Karpas-422 (cell line): ENCODE results near the gene ATF2. TPM values are rescaled to one million over a fixed set of nuclear protein-coding genes. Genes with fewer than 3 reads are reported as not detected.

Source experiments
- DNase-seq: peaks from one replicate; pipeline ENCODE4 v3.0.0-alpha.2; 2015
- H2AFZ ChIP-seq: fragments of 200-600 bp; sonication (generic); 2 replicates; pipeline ENCODE4 v1.6.1; 2014; ENCODE audit warnings: antibody characterized with exemption, low read length, mixed read lengths
- H3K27ac ChIP-seq: fragments of 200-600 bp; sonication (generic); 2 replicates; pipeline ENCODE4 v1.5.1; 2014; ENCODE audit warnings: mild to moderate bottlenecking, low read length, moderate library complexity
- H3K27me3 ChIP-seq: fragments of 200-600 bp; sonication (generic); 2 replicates; pipeline ENCODE4 v1.6.1; 2014; ENCODE audit warnings: low read length, mixed read lengths
- H3K36me3 ChIP-seq: fragments of 200-600 bp; sonication (generic); 2 replicates; pipeline ENCODE4 v1.6.1; 2014; ENCODE audit warnings: low read length, mixed read lengths; ENCODE audit not compliant: insufficient read depth
- H3K4me1 ChIP-seq: fragments of 200-600 bp; sonication (generic); 2 replicates; pipeline ENCODE4 v1.6.1; 2014; ENCODE audit warnings: mild to moderate bottlenecking, low read length, mixed read lengths
- H3K4me2 ChIP-seq: fragments of 200-600 bp; sonication (generic); 2 replicates; pipeline ENCODE4 v1.6.1; 2014; ENCODE audit warnings: low read length, low read depth, mild to moderate bottlenecking; ENCODE audit not compliant: poor library complexity, severe bottlenecking
- H3K4me3 ChIP-seq: fragments of 200-600 bp; sonication (generic); 2 replicates; pipeline ENCODE4 v1.5.1; 2014; ENCODE audit warnings: mild to moderate bottlenecking, antibody characterized with exemption, low read length, mixed read lengths
- H3K79me2 ChIP-seq: fragments of 200-600 bp; sonication (generic); 2 replicates; pipeline ENCODE4 v1.6.1; 2014; ENCODE audit warnings: mild to moderate bottlenecking, low read length, mixed read lengths
- H3K9ac ChIP-seq: fragments of 200-600 bp; sonication (generic); 2 replicates; pipeline ENCODE4 v1.6.0; 2014; ENCODE audit warnings: low read length
- H3K9me2 ChIP-seq: fragments of 200-600 bp; sonication (generic), shearing (Covaris generic); replicated peaks from 2 replicates; pipeline ENCODE4 v1.6.0; 2014; ENCODE audit warnings: mild to moderate bottlenecking, low read length, moderate library complexity; ENCODE audit not compliant: insufficient read depth
- H3K9me3 ChIP-seq: fragments of 300-700, 200-600 bp; sonication (generic); 2 replicates; pipeline ENCODE4 v1.6.1; 2014; ENCODE audit warnings: low read length, mixed read lengths
- H4K20me1 ChIP-seq: fragments of 200-600 bp; sonication (generic); 2 replicates; pipeline ENCODE4 v1.6.1; 2014; ENCODE audit warnings: mild to moderate bottlenecking, antibody characterized with exemption, low read length, low read depth; ENCODE audit not compliant: insufficient read depth
- total RNA-seq: library from RNA; depleted of rRNA; stranded (reverse); fragments of >200 nt; shearing (Covaris generic); gene quantifications from 2 replicates; pipeline ENCODE4 v1.2.3, GENCODE V29; 2014; ENCODE audit warnings: low replicate concordance

The ATF2 gene
- total RNA-seq, 1 experiment from 2014 or later = 83.4 TPM

- peaks cover 22% of the 10 kb centered on the region; the same call in 1 of the 2 replicates for H3K36me3 ChIP-seq
- H3K27me3 ChIP-seq = no peaks in the 10 kb centered on the region
- H3K79me2 ChIP-seq = peaks cover 100% of the 10 kb centered on the region
- no peak overlapping the region for H3K9ac ChIP-seq
- no peak overlapping the region for H3K4me2 ChIP-seq
- H3K9me2 ChIP-seq = no peaks in the 10 kb centered on the region
- H4K20me1 ChIP-seq = no peaks in the 10 kb centered on the region; the same call in 1 of the 2 replicates
- no peak for DNase-seq
- no peak overlapping the region for H3K27ac ChIP-seq
- no peaks in the 10 kb centered on the region for H3K9me3 ChIP-seq
- H3K4me1 ChIP-seq = no peaks in the 10 kb centered on the region
- no peak overlapping the region for H2AFZ ChIP-seq
- H3K4me3 ChIP-seq = no peak overlapping the region
These were observed 13.3 kb downstream of the ATF2 start for GRCh38 chr2:175154661-175155082.

DNA sequence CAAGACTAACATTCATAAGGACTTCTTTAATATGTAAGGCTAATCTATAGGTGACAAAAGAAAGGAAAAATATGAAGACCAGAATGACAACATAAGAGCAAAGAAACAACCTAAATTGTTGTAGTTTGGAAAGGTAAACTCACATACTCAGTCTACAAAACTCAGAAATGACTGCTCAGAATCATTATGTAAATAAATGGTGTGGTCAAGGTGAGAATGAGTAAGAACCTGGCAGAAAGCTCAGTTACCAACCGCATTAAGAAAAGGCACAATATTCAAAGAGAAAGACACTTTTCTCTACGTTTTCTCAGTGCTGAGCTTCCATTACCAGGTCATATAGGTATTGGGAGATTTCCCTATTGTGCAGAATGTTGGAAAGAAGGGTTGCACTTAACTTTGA lies 15.8 kb downstream of the ATF2 start:
- Histone ChIP-seq H3K27me3 (no peaks in the 10 kb centered on the region), H3K36me3 (peaks cover 28% of the 10 kb centered on the region), H3K9me3 (no peaks in the 10 kb centered on the region), H3K9ac (no peak overlapping the region), H3K9me2 (no peaks in the 10 kb centered on the region), H3K79me2 (peaks cover 100% of the 10 kb centered on the region), H4K20me1 (no peaks in the 10 kb centered on the region; the same call in 1 of the 2 replicates), H3K4me2 (no peak overlapping the region), H2AFZ (no peak overlapping the region), H3K4me1 (no peaks in the 10 kb centered on the region), H3K27ac (no peak overlapping the region), H3K4me3 (no peak overlapping the region)
- DNase-seq = no peak

DNA sequence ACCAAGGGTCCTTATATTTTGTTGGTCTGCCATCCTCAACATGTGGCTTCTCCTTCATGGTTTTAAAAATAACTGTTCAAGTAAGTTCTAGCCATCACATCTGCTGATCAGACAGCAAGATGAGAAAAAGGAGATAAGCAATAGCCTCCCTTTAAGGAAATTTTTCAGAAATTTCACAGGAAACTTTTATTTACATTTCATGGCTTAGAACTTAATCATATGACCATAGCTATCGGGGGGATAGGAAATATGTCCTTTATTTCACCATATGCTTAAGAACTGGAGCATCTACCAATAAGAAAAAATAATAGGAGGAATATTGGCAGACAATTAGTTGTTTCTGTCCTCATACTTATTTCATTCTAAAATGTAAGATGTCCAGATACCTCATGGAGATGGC lies 16.2 kb downstream of the ATF2 start:
- H3K4me3 ChIP-seq = no peak overlapping the region
- no peaks in the 10 kb centered on the region for H3K4me1 ChIP-seq
- no peak overlapping the region for H2AFZ ChIP-seq
- DNase-seq = no peak
- no peak overlapping the region for H3K4me2 ChIP-seq
- no peaks in the 10 kb centered on the region for H3K9me2 ChIP-seq
- H3K9me3 ChIP-seq = no peaks in the 10 kb centered on the region
- no peaks in the 10 kb centered on the region for H3K27me3 ChIP-seq
- no peaks in the 10 kb centered on the region; the same call in 1 of the 2 replicates for H4K20me1 ChIP-seq
- peaks cover 100% of the 10 kb centered on the region for H3K79me2 ChIP-seq
- H3K9ac ChIP-seq = no peak overlapping the region
- H3K27ac ChIP-seq = no peak overlapping the region
- H3K36me3 ChIP-seq = peaks cover 30% of the 10 kb centered on the region

DNA sequence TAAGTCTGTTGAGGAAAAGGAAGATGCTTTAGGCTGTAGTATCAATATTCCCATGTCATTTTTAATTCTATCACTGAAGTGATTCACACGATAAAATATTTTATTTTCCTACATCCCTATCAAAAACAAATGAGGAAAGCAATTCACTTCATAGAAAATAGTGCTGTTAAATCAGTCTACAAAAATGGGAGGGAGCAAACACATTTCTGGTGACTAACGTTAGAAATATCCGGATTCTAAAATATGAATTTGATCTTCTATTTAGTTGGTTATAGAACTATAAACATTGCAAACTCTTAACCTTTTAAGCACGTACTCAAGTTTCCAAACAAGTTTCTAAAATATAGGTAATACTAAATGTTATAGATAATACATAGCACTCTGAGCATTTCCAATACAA lies 20.8 kb downstream of the ATF2 start:
- no peaks in the 10 kb centered on the region for H3K4me1 ChIP-seq

DNA sequence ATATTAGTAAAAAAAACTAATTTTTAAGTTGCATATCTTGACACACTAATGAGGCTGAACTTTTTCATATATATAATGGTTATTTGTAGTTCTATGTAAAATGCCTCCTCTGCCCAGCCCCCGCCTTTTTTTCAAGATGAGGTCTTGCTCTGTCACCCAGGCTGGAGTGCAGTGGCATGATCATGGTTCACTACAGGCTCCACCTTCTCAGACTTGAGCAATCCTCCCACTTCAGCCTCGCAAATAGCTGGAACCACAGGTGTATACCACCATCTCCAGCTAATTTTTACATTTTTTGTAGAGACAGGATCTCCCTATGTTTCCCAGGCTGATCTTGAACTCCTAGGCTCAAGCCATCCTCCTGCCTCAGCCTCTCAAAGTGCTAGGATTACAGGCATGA lies 24.3 kb downstream of the ATF2 start:
- H3K27ac ChIP-seq = no peak overlapping the region
- no peaks in the 10 kb centered on the region for H3K27me3 ChIP-seq
- H3K9me3 ChIP-seq = no peaks in the 10 kb centered on the region
- H3K36me3 ChIP-seq = peaks cover 33% of the 10 kb centered on the region
- H3K9me2 ChIP-seq = no peaks in the 10 kb centered on the region
- H3K9ac ChIP-seq = no peak overlapping the region
- no peak for DNase-seq
- H2AFZ ChIP-seq = no peak overlapping the region
- H3K4me2 ChIP-seq = no peak overlapping the region
- H3K4me1 ChIP-seq = peaks cover 6% of the 10 kb centered on the region
- no peaks in the 10 kb centered on the region for H4K20me1 ChIP-seq
- no peak overlapping the region for H3K4me3 ChIP-seq
- H3K79me2 ChIP-seq = peaks cover 99% of the 10 kb centered on the region

More for the DNA sequence above, 20.8 kb downstream of the ATF2 start:
- H4K20me1 ChIP-seq = no peaks in the 10 kb centered on the region
- H3K79me2 ChIP-seq = peaks cover 100% of the 10 kb centered on the region
- H3K4me2 ChIP-seq = no peak overlapping the region
- H3K27me3 ChIP-seq = no peaks in the 10 kb centered on the region
- no peak overlapping the region for H2AFZ ChIP-seq
- DNase-seq = no peak
- no peaks in the 10 kb centered on the region for H3K9me2 ChIP-seq
- H3K27ac ChIP-seq = no peak overlapping the region
- H3K36me3 ChIP-seq = peaks cover 51% of the 10 kb centered on the region
- no peaks in the 10 kb centered on the region for H3K9me3 ChIP-seq
- H3K9ac ChIP-seq = no peak overlapping the region
- no peak overlapping the region for H3K4me3 ChIP-seq

- H3K36me3 ChIP-seq = peaks cover 38% of the 10 kb centered on the region
These were observed 24.8 kb downstream of the ATF2 start for GRCh38 chr2:175143191-175143590.

DNA sequence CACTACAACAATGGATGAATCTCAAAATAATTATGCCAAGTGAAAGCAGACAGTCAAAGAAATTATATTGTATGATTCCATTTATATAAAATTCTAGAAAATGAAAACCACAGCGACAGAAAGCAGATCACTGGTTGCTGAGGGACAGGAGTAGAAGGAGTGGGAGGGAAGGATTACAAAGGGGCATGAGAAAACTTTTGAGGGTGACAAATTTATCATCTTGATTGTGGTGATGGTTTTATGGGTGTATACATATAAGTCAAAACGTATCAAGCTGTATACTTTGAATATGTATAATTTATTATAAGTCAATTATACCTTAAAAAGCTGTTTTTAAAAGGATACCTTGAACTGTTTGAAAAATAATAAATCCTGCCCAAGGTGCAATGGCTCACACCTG lies 27.7 kb downstream of the ATF2 start:
- peaks cover 99% of the 10 kb centered on the region for H3K79me2 ChIP-seq
- no peaks in the 10 kb centered on the region for H3K9me3 ChIP-seq
- H3K4me1 ChIP-seq = peaks cover 25% of the 10 kb centered on the region
- no peaks in the 10 kb centered on the region for H3K27me3 ChIP-seq
- H2AFZ ChIP-seq = no peak overlapping the region
- peaks cover 35% of the 10 kb centered on the region for H3K36me3 ChIP-seq
- no peak overlapping the region for H3K9ac ChIP-seq
- H3K4me2 ChIP-seq = no peak overlapping the region
- no peaks in the 10 kb centered on the region for H3K9me2 ChIP-seq
- no peak overlapping the region for H3K27ac ChIP-seq
- no peak overlapping the region for H3K4me3 ChIP-seq
- H4K20me1 ChIP-seq = no peaks in the 10 kb centered on the region
- no peak for DNase-seq

More at GRCh38 chr2:175143191-175143590, 24.8 kb downstream of the ATF2 start:
- H3K9me2 ChIP-seq = no peaks in the 10 kb centered on the region
- no peak overlapping the region for H3K4me2 ChIP-seq
- H3K9ac ChIP-seq = no peak overlapping the region
- H3K79me2 ChIP-seq = peaks cover 99% of the 10 kb centered on the region
- no peaks in the 10 kb centered on the region for H3K27me3 ChIP-seq
- no peak overlapping the region for H3K27ac ChIP-seq
- H3K4me3 ChIP-seq = no peak overlapping the region
- peaks cover 11% of the 10 kb centered on the region for H3K4me1 ChIP-seq
- no peaks in the 10 kb centered on the region for H3K9me3 ChIP-seq
- DNase-seq = no peak
- H2AFZ ChIP-seq = no peak overlapping the region
- H4K20me1 ChIP-seq = no peaks in the 10 kb centered on the region

DNA sequence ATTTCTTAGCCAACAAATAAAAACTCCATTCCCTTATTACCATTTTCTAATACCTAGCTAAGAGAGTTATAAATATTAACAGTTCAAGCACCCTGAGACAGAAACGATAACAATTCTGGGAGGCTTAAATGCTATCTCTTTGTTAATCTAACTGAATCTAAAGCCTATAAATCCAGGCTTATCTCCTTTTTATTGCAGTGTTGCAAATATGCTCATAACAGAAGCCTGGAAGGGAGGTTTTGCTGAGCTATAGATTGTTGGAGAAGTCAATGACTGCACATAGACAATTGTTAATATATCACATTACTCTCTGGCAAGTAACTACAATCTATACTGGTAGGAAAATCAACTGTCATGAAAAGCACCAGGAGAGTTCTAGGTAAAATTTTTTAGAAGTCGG lies 30.2 kb downstream of the ATF2 start:
- H3K9ac ChIP-seq = no peak overlapping the region
- H3K27me3 ChIP-seq = no peaks in the 10 kb centered on the region
- H3K36me3 ChIP-seq = peaks cover 35% of the 10 kb centered on the region
- no peak overlapping the region for H3K4me2 ChIP-seq
- H4K20me1 ChIP-seq = no peaks in the 10 kb centered on the region
- H2AFZ ChIP-seq = no peak overlapping the region
- no peaks in the 10 kb centered on the region for H3K9me2 ChIP-seq
- H3K9me3 ChIP-seq = no peaks in the 10 kb centered on the region
- H3K4me1 ChIP-seq = peaks cover 25% of the 10 kb centered on the region
- no peak overlapping the region for H3K27ac ChIP-seq
- no peak overlapping the region for H3K4me3 ChIP-seq
- DNase-seq = no peak
- peaks cover 95% of the 10 kb centered on the region for H3K79me2 ChIP-seq
